Ramos (cell line): ENCODE measurements around the gene GHR.

Source experiments
- in situ Hi-C: fragments of 300-500 bp; cut with MboI; formaldehyde crosslinking; loops from one replicate; pipeline ENCODE4 v1.14.3; 2022; ENCODE audit warnings: low sequenced_read_pairs; ENCODE audit not compliant: unreplicated experiment

The GHR gene

GRCh38 chr5:42750507-42750906, 327.3 kb downstream of the GHR start:
- in situ Hi-C loops = no loop called here

- in situ Hi-C loops = no loop called here
These were observed 327.8 kb downstream of the GHR start for GRCh38 chr5:42751044-42751443.

- in situ Hi-C loops = no loop called here
These were observed 329.9 kb downstream of the GHR start for GRCh38 chr5:42753099-42753498.

- in situ Hi-C loops = no loop called here
These were observed 333.7 kb downstream of the GHR start, which contains the start of gene CCDC152 for GRCh38 chr5:42756606-42757601. Gene CCDC152 (plus strand): TSS chr5:42756818. CDS start chr5:42759122, 2,304 bp downstream.

GRCh38 chr5:42759456-42759855, 336.2 kb downstream of the GHR start:
- in situ Hi-C loops = no loop called here

GRCh38 chr5:42760426-42760825, 337.2 kb downstream of the GHR start:
- in situ Hi-C loops = no loop called here

GRCh38 chr5:42761791-42762190, 338.6 kb downstream of the GHR start:
- in situ Hi-C loops = no loop called here

- in situ Hi-C loops = no loop called here
These were observed 344.4 kb downstream of the GHR start for GRCh38 chr5:42767491-42768105.

GRCh38 chr5:42768106-42768504, 344.9 kb downstream of the GHR start:
- in situ Hi-C loops = no loop called here

GRCh38 chr5:42770003-42770402, 346.8 kb downstream of the GHR start:
- in situ Hi-C loops = no loop called here
